Measurements from ENCODE around the gene TMEM51. TPM values are rescaled to one million over a fixed set of nuclear protein-coding genes. Genes with fewer than 3 reads are reported as not detected.

TMEM51 gene
- total RNA-seq, 1 donor from 2014 or later, result 86.7 TPM

DNA sequence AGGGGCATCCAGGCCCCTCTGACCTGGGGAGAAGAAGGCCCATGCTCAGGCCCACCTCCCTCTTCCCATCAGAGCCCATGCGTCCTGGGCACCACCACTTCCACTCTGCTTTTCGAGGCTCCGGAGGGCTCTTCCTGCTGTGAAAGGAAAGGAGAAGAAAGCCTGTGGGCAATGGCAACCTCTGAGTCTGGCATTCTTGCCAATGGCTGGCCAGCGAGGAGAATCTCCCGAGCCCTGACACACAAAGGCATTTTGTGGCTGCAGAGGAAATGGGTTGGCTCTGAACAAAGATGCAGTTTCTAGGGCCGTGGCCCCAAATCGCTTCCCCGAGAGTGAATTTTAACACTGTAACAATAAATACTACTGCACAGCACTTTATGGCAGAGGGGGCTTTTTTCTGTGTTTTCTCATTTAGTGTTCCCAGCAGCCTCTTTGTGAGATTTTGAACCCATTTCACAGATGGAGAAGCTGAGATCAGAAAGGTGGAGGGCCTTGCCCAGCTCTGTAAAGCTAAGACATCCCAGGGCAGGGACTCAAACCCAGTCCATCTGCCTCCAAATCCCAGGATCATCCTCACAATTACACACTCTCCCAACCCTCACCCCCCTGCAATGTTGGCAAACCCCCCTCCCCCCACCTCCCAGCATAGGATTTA is 35.7 kb upstream of the TMEM51 start:
- H3K4me3 ChIP-seq (ENCODE audit: low read depth, low read length), result no peak overlapping the region
- no peak for TF ChIP-seq CTCF (conservative IDR thresholded peaks at IDR 0.05; ENCODE audit: low read depth, low read length)
- DNase-seq (ENCODE audit: low read depth), result no peak

DNA sequence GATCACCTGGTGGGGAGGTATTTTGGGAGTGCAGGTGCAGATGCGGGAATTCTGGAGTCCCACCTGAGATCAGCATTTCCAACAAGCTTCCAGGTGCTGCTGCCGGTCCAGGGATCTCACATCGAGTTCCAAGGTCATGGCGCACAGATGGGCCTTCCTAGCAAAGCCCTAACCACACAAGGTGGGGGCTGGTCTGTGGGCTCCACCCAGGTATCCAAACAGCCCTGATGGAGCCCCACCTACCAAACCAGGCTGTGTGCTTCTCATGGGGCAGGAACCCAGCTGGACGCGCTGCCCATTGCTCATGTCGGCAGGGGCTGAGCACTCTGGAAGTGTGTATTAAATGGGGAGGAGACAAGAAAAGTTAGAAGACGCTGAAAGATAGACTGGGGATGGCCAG is 35.0 kb upstream of the TMEM51 start:
- H3K4me3 ChIP-seq (ENCODE audit: low read depth, low read length), result no peak overlapping the region
- no peak for DNase-seq (ENCODE audit: low read depth)
- TF ChIP-seq CTCF (conservative IDR thresholded peaks at IDR 0.05; ENCODE audit: low read depth, low read length), result no peak

DNA sequence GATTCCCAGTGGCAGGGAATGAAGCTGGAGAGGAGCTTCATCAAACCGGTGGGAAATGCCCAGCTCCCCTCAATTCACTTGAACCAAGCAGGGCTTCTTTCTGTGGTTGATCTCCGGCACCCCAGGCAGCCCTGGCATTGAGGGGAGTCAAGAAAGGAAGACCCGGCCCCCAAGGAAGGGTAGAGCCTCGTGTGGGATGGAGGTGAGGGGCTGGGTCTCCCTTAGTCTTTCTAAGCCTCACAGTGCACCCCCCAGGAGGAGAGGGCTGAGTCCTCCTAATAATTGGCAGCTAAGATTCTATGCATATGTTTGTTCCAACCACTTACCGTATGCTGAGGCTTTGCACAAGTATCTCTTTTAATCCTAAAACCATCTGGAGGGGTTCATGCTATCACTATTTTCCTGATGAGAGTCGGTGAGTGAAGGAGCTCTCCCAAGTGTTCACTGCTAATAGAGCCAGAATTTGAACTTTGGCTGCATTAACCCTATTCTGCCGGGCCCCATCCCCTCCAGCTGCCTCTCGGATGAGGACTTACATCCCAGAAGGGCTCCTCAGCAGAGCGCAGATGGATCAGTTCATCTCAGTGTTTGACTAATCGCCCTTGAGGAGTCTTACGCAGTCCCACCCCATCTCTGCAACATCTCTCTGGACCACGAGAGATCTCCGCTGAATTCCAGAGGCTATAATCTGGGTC is 33.1 kb upstream of the TMEM51 start:
- no peak for DNase-seq (ENCODE audit: low read depth)
- no peak for TF ChIP-seq CTCF (conservative IDR thresholded peaks at IDR 0.05; ENCODE audit: low read depth, low read length)

DNA sequence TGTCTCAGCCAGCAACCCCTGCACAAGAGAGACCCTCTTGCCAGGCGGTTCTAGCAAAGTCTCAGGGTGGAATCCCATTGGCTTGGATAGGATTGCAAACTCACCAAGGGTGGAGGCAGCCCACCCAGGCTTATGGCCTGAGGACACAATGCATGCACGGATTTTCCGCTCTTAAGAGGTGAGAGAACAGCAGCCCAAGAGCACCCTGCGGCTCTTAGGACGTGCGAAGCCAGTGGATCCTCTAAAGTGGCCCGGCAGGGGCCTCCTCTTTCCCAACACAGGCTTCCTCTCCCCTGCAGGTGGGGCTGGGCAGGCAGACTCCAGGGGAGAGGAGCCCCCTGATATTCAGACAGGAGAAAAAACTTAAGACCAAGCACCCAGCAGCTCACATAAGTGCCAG is 31.2 kb upstream of the TMEM51 start:
- TF ChIP-seq CTCF (conservative IDR thresholded peaks at IDR 0.05; ENCODE audit: low read depth, low read length), result no peak
- no peak overlapping the region for H3K4me3 ChIP-seq (ENCODE audit: low read depth, low read length)
- no peak for DNase-seq (ENCODE audit: low read depth)

More for the DNA sequence above, 33.1 kb upstream of the TMEM51 start:
- H3K4me3 ChIP-seq (ENCODE audit: low read depth, low read length), result no peak overlapping the region

DNA sequence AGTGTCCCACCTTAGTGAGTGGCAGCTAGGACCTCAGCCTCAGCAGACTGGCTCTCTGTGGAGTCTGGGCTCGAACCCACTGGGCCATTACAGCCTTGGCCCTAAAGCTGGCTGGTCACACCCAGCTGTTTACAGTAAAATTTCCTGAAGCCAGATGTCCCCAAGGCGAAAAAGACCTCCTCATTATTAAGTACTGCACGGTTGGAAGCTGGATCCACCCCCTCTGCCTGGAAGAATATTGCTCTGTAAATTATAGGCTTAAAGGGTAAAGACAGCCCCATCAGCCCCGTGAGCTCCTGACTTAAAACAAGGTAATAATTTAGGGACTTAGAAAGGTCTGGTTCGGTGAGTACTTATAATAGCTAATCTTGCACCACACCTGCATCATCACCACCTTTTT is 30.3 kb upstream of the TMEM51 start:
- DNase-seq (ENCODE audit: low read depth), result no peak
- no peak for TF ChIP-seq CTCF (conservative IDR thresholded peaks at IDR 0.05; ENCODE audit: low read depth, low read length)
- no peak overlapping the region for H3K4me3 ChIP-seq (ENCODE audit: low read depth, low read length)

DNA sequence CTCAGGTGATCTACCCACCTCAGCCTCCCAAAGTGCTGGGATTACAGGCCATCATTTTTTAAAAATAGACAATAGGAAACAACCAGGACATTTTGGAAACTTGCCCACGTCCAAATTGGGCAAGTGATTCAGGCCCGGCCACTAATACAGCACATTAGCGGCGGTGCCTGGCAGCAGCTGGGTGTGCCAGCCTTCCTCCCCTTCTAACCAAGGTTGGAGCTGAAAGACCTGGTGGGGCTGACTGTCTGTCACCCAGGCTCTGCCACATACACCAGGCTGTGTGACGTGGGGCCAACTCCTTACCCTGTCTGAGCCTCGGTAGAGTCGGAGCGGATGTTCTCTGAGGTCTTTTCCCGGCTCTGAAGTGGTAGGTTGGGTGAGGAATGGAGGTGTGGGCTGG is 29.6 kb upstream of the TMEM51 start:
- no peak for DNase-seq (ENCODE audit: low read depth)
- H3K4me3 ChIP-seq (ENCODE audit: low read depth, low read length), result no peak overlapping the region
- TF ChIP-seq CTCF (conservative IDR thresholded peaks at IDR 0.05; ENCODE audit: low read depth, low read length), result no peak

All from epithelial cell of proximal tubule (primary cell).